GM21723 (cell line): ENCODE measurements around the gene SPRR2G.
"Not testable (repeated sequence)": the region's sequence is repeated elsewhere in the genome, so short reads cannot be mapped to it uniquely, and the experiment has no call there.

ENCODE experiments used
- ATAC-seq: cut with Tn5 transposase; IDR thresholded peaks from one replicate; pipeline ENCODE4 v1.9.1; 2021; ENCODE audit warnings: mild to moderate bottlenecking, moderate library complexity; ENCODE audit not compliant: unreplicated experiment

SPRR2G gene

DNA sequence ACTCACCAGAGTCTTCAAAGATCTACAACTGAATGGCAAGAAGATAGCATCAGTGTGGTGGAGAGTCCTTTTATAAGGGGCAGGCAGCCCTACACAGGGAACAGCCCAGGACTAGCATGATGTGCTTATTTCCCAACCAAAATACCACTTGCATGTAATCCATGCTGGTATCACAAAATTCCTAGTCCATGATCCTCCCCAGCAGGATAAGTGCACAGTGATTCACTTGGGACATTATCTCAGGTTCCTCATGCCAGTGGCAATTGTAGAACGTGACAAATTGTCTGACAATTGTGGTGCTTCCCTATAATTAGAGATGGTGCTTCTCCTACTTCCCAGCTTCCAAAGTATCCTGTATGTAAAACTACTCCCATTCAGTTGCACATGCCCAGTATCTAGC lies at the start of gene SPRR2G:
SPRR2G (minus strand) TSS at position 45 of the 400 bp plus-strand sequence. CDS start 780 bp downstream, outside the sequence.
- no peak for ATAC-seq

DNA sequence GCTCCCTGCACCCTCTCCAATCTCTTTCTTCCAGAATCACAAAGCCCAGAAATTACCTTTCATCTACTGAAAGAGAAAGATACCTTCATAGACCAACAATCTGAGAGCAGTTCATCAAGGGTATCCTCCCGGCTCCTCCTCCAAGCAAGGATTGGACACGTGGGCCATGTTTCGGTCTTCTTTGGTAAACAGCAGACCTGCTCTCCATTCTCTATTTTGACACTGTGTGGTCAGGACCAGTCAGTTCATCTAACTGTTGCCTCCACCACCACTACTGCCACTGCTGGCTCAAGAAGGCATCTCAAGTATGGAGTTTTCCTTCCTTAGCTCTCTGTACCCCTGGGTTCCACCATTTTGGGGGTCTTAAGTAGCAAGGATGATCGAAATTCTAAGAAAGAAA lies 44.5 kb upstream of the SPRR2G start:
- no peak for ATAC-seq

GRCh38 chr1:153194331-153195050 lies 43.8 kb upstream of the SPRR2G start:
- no peak for ATAC-seq

DNA sequence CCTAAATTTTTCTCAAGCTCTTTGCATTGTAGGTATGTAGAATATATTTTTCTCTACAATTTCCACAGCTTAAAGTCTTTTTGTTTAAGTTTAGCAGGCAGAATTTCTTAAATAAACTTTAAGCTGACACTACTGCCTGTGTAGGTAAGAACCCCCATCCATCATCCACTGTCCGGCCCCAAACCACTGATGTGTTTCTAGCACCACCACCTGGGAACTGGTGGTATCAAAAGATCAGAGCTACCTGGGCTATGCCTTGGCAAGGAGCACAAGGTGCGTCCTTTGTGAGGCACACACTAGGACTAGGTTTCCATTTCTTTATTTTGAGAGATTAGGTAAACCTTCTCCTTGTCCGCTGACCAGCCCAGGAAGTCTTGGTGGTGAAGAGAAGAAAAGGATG lies 42.0 kb upstream of the SPRR2G start:
- ATAC-seq = no peak

DNA sequence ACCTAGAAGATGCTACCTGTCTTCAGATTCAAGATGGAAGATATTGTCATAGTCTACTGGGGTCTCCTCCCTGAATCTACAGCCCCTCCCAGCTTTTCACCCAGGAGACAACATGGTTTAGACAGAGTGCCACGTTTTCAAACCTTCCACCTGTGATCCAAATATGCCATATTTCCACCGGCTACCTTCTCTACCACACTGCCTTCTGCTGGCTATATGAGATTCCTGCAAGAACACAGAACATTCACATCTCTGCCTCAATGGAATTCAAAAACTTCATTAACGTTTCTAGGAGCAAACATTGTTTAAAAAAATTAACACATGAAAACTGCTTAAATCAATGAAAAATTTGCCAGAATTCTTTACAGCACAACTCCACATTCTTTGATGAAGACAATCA lies 39.7 kb upstream of the SPRR2G start:
- ATAC-seq = no peak

GRCh38 chr1:153188301-153188700 lies 37.6 kb upstream of the SPRR2G start:
- ATAC-seq = not testable (repeated sequence)

DNA sequence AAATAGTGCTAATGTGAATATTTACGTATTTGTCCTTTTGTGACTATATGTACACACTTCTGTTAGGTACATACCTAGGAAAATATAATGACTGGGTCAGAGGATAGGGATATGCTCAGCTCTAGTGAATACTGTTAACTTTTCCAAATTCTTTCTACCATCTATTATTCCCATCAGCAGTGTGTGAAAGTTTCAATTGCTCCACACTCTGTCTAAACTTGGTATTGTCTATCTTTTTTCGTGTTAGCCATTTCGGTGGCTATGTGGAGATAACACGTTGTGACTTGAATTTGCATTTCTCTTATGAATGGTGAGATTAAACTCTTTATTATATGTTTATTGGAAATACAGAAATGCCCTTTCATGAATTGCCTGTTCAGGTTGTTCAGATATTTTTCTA lies 29.9 kb upstream of the SPRR2G start:
- ATAC-seq = no peak

DNA sequence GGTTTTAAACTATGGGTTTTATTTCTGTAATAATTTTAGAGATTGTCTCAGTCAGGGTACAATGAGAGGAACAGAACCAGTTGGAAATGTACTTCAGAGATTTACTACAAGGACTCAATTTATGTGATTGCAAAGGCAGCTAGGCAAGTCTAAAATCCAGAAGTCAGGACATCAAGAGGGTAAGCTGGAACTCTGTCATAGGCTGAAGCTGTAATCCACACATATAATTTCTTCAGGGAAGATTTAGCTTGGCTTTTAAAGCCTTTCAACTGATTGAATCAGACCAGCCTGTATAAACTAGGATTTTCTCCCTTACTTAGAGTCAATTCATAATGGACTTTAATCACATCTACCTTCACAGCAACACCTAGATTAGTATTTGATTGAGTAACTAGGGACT lies 28.2 kb upstream of the SPRR2G start:
- no peak for ATAC-seq

DNA sequence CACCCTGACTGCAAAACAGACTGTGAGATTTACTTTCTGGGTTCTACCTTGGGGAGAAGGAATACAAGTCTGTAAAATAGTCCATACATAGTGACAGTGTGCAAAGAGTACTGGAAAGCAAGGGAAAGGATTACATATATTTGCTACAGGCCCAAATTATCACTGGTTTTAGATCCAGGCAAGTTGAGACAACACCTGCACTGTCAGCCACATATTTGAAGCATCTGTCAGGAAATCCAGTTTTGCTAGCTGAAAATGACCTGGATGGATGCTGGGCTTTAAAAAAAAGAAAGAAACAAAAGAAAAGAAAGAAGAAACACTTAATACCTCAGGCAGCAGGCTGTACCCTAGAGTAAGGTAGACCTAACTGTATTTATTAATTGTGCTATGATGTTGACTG lies 23.9 kb upstream of the SPRR2G start:
- ATAC-seq = no peak

- ATAC-seq = no peak
Measured at GRCh38 chr1:153168686-153169085, 18.0 kb upstream of the SPRR2G start.

- ATAC-seq = no peak
Measured at GRCh38 chr1:153155541-153155940, 4.9 kb upstream of the SPRR2G start.

GRCh38 chr1:153152481-153152880 lies 1.8 kb upstream of the SPRR2G start:
- ATAC-seq = no peak

GRCh38 chr1:153141377-153141776 lies 9.3 kb downstream of the SPRR2G start:
- no peak for ATAC-seq

GRCh38 chr1:153140484-153140883 lies 10.2 kb downstream of the SPRR2G start:
- ATAC-seq = no peak

DNA sequence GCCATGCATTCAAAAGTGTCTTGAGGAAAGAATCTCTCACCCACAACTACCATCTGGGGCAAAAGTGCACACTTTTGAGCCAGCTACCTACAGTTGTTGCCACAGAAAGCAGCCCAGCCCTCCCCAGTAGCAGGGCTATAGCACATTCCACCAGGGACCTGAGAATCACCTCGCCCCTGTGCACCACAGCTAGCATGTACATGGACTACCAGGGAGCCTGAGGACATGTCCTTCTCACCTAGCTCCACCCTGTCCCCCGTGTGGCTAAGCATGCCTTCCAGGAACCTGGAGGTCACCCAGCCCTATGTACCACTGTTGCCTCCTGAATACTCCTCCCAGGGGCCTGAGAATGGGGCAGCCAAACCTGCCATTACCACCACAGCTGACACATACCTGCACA lies 16.9 kb downstream of the SPRR2G start:
- ATAC-seq = no peak

DNA sequence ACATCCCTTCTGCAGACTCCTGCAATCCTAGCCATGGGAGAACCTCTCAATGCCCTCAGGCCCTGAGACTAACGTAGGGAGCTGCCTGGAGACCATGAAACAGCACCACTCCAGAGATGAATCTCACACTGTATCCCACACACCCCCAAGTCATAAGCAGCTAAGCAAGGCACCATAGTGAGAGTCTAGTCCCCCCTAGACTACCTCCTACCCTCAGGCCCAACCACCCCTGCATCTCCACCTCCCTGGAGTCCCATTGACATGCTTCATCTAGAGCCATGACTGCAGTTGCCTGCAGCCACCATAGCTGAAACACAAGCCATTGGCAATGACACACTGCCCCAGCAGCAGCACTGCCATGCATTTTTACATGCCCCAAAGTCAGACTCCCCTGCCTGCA lies 17.4 kb downstream of the SPRR2G start:
- no peak for ATAC-seq

- not testable (repeated sequence) for ATAC-seq
Measured at GRCh38 chr1:153128688-153129087, 22.0 kb downstream of the SPRR2G start.

DNA sequence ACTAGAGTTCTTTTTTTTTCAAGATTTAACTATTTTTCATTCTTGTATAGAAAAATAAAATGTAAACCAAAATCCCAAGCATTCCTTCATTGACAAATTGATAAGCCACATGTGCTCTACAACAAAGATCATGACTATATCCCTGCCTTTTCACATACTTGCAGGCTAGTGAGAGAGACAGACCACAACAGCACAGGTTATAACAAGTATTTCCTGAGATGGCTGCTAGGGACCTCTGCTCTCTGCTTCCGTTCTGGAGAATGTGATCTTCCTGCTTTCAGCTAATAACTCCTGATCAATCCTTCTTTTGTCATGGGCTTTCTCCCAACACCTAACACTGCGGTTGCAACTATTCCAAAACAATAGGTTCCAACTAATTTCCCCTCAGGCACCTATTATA lies 23.4 kb downstream of the SPRR2G start:
- ATAC-seq = no peak

DNA sequence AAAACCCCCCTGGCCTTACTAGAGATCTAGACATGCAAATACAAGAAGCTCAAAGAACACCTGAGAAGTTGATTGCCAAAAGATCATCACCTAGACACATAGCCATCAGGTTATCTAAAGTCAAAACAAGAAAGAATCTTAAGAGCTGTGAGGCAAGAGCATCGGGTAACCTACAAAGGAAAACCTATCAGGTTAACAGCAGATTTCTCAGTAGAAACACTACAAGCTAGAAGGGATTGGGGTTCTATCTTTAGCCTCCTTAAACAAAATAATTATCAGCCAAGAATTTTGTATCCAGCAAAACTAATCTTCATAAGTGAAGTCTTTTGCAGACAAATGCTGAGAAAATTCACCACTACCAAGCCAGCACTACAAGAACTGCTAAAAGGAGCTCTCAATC lies 25.2 kb downstream of the SPRR2G start:
- no peak for ATAC-seq

- ATAC-seq = not testable (repeated sequence)
Measured at GRCh38 chr1:153123793-153124192, 26.9 kb downstream of the SPRR2G start.

DNA sequence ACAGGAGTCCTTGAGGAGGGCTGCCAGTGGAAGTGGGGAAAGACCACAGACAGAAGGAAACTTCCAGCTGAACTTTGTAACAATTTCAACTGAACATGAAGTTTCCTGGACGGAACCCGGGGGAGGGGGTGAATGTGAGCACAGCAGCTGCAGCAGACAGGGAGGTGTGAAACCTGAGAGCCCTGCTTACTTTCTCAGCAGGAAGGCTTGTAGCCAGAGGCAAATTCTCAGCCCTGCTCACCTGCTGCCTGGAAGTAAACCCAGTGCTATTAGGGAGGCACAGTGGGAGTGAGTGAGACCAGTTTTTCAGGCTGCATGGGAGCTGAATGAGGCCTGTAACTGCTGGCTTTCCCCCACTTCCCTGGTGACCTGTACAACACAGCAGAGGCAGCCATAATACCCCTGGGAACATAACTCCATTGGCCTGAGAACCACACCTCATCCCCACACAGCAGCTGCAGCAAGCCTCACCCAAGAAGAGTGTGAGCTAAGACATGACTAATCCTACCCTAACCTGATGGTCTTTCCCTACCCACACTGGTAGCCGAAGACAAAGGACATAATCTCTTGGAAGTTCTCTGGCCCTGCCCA lies 27.8 kb downstream of the SPRR2G start:
- no peak for ATAC-seq

GRCh38 chr1:153120945-153121344 lies 29.7 kb downstream of the SPRR2G start:
- no peak for ATAC-seq

- no peak for ATAC-seq
Measured at GRCh38 chr1:153119491-153119971, 31.2 kb downstream of the SPRR2G start.
